ENCODE measurements around the gene ZBTB25. TPM values are rescaled to one million over a fixed set of nuclear protein-coding genes. Genes with fewer than 3 reads are reported as not detected.
A peak's percentile ranks its signal among the peaks of the same experiment; 100 is the strongest.

The ZBTB25 gene
- total and polyA plus RNA-seq, 10 of the 15 experiments (the other 5 are each of a cell fraction or from before 2014, with no cell fraction given) = 4.1 to 33.9 (median 9.7) TPM

DNA sequence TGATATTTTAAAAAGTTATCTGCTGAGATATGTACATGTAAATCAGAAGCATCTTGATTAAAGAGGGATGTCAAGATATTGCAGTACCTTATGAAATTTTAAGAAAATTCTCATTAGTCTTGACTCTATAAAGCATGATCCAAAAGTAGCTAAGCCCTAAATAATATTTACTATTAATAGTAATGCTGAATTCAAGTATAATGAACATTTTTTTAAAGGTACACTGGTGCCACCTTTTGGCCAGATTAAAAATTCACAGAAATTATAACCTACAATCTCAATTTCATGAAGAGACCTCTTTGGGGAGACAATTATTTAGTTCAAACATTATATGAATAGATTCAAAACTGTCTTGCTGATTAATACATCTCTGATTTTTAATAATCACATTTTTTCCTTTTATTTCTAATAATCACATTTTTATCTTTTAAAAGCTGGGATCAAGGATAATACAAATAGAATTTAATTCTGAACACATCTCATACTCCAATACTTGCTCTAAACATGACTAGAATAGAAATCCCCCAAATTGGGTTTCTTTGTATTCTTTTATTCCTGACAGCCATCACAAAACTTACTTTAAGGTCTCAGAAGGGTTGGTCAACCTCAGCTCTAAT lies 24.9 kb downstream of the ZBTB25 start:
- ChIA-PET CTCF (interaction anchor here (0.8 to 9.8 kb wide), 33 partner anchors 9 to 286 kb away, joined by 3 to 244 read pairs (median 7); partner anchors contain the start of genes AKAP5 and MTHFD1), RAD21 (ENCODE audit: unreplicated experiment) (interaction anchor here (0.7 to 5.8 kb wide), 18 partner anchors 15 to 176 kb away, joined by 3 to 51 read pairs (median 4); no protein-coding TSS in a partner anchor), SMC1A (ENCODE audit: uncharacterized antibody, unreplicated experiment) (interaction anchor here (0.6 to 4.9 kb wide), 25 partner anchors 9 to 158 kb away, joined by 3 to 51 read pairs (median 5); partner anchors contain the start of gene AKAP5), POLR2A (interaction anchor here (0.5 to 2.0 kb wide), 5 partner anchors 13 to 136 kb away, joined by 3 to 8 read pairs (median 4); no protein-coding TSS in a partner anchor)
- no peak overlapping the region for H3K4me3 ChIP-seq
- DNase-seq (ENCODE audit: low read depth, low spot score) (no peak), FAIRE-seq (peak; percentile 23), ATAC-seq (peak; percentile 39; the same call in 1 of the 3 replicates)
- H3K79me2 ChIP-seq (ENCODE audit: control insufficient read depth, insufficient read depth, low read length) = no peaks in the 10 kb centered on the region; the same call in 1 of the 2 replicates
- H4K20me1 ChIP-seq (ENCODE audit: control insufficient read depth, insufficient read depth) = no peaks in the 10 kb centered on the region
- H3K9ac ChIP-seq (ENCODE audit: control insufficient read depth, insufficient read depth, low read length) = no peak overlapping the region
- BruUV-seq (replicated peaks) = no TSS peak
- H3K4me1 ChIP-seq (ENCODE audit: control insufficient read depth, insufficient read depth, low read length) = peaks cover 7% of the 10 kb centered on the region
- no peaks in the 10 kb centered on the region for H3K27me3 ChIP-seq (replicated peaks in 1 of 2; ENCODE audit: control insufficient read depth in 2 of 2, insufficient read depth in 2 of 2, low read length in 1 of 2)
- intact Hi-C loops (cut with micrococcal nuclease; ENCODE audit: unreplicated experiment) = loop anchor here (1.0 to 2.0 kb wide), 3 partner anchors 24 to 134 kb away; partner anchors contain the start of gene ZBTB25
- H3K36me3 ChIP-seq (ENCODE audit: control insufficient read depth in 2 of 2, insufficient read depth in 2 of 2, low read length in 1 of 2) = peaks cover 0 to 8% of the 10 kb centered on the region in 2 experiments; a peak in 2 of 4 replicates
- H3K9me3 ChIP-seq (replicated peaks; ENCODE audit: control insufficient read depth, insufficient read depth, low read length) = no peaks in the 10 kb centered on the region
- in situ Hi-C loops (cut with MboI) = loop anchor here (5.0 kb wide), 1 partner anchor 136 kb away; no protein-coding TSS in a partner anchor
- H3K27ac ChIP-seq (ENCODE audit: control insufficient read depth, insufficient read depth) = no peak overlapping the region
- H3K4me2 ChIP-seq (ENCODE audit: control insufficient read depth, insufficient read depth) = no peak overlapping the region
- H2AFZ ChIP-seq (ENCODE audit: control insufficient read depth, low read depth, low read length) = no peak overlapping the region
- no peak for TF ChIP-seq ZNF207 (IDR thresholded peaks at IDR 0.05; ENCODE audit: borderline replicate concordance)
- TF ChIP-seq IKZF2 (IDR thresholded peaks at IDR 0.05) = no peak
- no peak for TF ChIP-seq CBX3 (IDR thresholded peaks at IDR 0.05; ENCODE audit: borderline replicate concordance, low read depth)
- TF ChIP-seq, protein P1, sequence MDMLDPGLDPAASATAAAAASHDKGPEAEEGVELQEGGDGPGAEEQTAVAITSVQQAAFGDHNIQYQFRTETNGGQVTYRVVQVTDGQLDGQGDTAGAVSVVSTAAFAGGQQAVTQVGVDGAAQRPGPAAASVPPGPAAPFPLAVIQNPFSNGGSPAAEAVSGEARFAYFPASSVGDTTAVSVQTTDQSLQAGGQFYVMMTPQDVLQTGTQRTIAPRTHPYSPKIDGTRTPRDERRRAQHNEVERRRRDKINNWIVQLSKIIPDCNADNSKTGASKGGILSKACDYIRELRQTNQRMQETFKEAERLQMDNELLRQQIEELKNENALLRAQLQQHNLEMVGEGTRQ (IDR thresholded peaks at IDR 0.05; ENCODE audit: borderline replicate concordance, low read depth, low read length) = no peak
- no peak for TF ChIP-seq NRF1 (conservative IDR thresholded peaks at IDR 0.05; ENCODE audit: low read depth, low read length)
- no peak for TF ChIP-seq TCF3 (IDR thresholded peaks at IDR 0.05; ENCODE audit: borderline replicate concordance, insufficient read depth, low read depth, low read length)
- no peak for TF ChIP-seq YBX1 (IDR thresholded peaks at IDR 0.05)
- TF ChIP-seq, protein P2, sequence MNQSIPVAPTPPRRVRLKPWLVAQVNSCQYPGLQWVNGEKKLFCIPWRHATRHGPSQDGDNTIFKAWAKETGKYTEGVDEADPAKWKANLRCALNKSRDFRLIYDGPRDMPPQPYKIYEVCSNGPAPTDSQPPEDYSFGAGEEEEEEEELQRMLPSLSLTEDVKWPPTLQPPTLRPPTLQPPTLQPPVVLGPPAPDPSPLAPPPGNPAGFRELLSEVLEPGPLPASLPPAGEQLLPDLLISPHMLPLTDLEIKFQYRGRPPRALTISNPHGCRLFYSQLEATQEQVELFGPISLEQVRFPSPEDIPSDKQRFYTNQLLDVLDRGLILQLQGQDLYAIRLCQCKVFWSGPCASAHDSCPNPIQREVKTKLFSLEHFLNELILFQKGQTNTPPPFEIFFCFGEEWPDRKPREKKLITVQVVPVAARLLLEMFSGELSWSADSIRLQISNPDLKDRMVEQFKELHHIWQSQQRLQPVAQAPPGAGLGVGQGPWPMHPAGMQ (IDR thresholded peaks at IDR 0.05; ENCODE audit: borderline replicate concordance) = no peak
- no peak for TF ChIP-seq BRCA1 (IDR thresholded peaks at IDR 0.05; ENCODE audit: low read depth, low read length)
- no peak for TF ChIP-seq EZH2 (IDR thresholded peaks at IDR 0.05; ENCODE audit: borderline replicate concordance, control insufficient read depth, low read depth, low read length)
- TF ChIP-seq, protein P3, sequence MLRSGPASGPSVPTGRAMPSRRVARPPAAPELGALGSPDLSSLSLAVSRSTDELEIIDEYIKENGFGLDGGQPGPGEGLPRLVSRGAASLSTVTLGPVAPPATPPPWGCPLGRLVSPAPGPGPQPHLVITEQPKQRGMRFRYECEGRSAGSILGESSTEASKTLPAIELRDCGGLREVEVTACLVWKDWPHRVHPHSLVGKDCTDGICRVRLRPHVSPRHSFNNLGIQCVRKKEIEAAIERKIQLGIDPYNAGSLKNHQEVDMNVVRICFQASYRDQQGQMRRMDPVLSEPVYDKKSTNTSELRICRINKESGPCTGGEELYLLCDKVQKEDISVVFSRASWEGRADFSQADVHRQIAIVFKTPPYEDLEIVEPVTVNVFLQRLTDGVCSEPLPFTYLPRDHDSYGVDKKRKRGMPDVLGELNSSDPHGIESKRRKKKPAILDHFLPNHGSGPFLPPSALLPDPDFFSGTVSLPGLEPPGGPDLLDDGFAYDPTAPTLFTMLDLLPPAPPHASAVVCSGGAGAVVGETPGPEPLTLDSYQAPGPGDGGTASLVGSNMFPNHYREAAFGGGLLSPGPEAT (IDR thresholded peaks at IDR 0.05; ENCODE audit: low read depth) = no peak
- TF ChIP-seq, protein P4, sequence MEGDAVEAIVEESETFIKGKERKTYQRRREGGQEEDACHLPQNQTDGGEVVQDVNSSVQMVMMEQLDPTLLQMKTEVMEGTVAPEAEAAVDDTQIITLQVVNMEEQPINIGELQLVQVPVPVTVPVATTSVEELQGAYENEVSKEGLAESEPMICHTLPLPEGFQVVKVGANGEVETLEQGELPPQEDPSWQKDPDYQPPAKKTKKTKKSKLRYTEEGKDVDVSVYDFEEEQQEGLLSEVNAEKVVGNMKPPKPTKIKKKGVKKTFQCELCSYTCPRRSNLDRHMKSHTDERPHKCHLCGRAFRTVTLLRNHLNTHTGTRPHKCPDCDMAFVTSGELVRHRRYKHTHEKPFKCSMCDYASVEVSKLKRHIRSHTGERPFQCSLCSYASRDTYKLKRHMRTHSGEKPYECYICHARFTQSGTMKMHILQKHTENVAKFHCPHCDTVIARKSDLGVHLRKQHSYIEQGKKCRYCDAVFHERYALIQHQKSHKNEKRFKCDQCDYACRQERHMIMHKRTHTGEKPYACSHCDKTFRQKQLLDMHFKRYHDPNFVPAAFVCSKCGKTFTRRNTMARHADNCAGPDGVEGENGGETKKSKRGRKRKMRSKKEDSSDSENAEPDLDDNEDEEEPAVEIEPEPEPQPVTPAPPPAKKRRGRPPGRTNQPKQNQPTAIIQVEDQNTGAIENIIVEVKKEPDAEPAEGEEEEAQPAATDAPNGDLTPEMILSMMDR (IDR thresholded peaks at IDR 0.05 in 2 of 3, conservative IDR thresholded peaks at IDR 0.05 in 1 of 3; ENCODE audit: control insufficient read depth in 2 of 3, extremely low read depth in 1 of 3, insufficient read depth in 1 of 3, low read depth in 3 of 3, low read length in 3 of 3) = peak in 2 of 3 experiments; percentile 33 to 54; a peak in 3 of 6 replicates
- no peak for TF ChIP-seq CREM (IDR thresholded peaks at IDR 0.05; ENCODE audit: low read depth)
- TF ChIP-seq ZNF217 (IDR thresholded peaks at IDR 0.05) = no peak
- TF ChIP-seq, protein P5, sequence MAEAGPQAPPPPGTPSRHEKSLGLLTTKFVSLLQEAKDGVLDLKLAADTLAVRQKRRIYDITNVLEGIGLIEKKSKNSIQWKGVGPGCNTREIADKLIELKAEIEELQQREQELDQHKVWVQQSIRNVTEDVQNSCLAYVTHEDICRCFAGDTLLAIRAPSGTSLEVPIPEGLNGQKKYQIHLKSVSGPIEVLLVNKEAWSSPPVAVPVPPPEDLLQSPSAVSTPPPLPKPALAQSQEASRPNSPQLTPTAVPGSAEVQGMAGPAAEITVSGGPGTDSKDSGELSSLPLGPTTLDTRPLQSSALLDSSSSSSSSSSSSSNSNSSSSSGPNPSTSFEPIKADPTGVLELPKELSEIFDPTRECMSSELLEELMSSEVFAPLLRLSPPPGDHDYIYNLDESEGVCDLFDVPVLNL (IDR thresholded peaks at IDR 0.05; ENCODE audit: low read depth, low read length) = no peak
- peak; percentile 32; the same call in 1 of the 2 replicates for TF ChIP-seq SMC3 (IDR thresholded peaks at IDR 0.05; ENCODE audit: borderline replicate concordance, low read length)

Data from GM12878 (cell line).